Muscle layer of duodenum (tissue), 2 donors: ENCODE data around the gene FRYL.

ENCODE experiments used
- H3K27ac ChIP-seq: one replicate; pipeline ENCODE4 v1.7.0; 2013; ENCODE audit warnings: mild to moderate bottlenecking, low read length
- H3K27me3 ChIP-seq: one replicate; pipeline ENCODE4 v1.7.0; 2013; ENCODE audit warnings: low read depth, mild to moderate bottlenecking, control low read depth, low read length
- H3K36me3 ChIP-seq, 2 donors: one replicate each; pipeline ENCODE4 v1.7.0; 2013; ENCODE audit warnings: low read length in 2 of 2, control low read depth in 1 of 2, mild to moderate bottlenecking in 1 of 2; ENCODE audit not compliant: insufficient read depth in 2 of 2, control insufficient read depth in 1 of 2
- H3K4me1 ChIP-seq, 2 donors: one replicate each; pipeline ENCODE4 v1.7.0; 2013; ENCODE audit warnings: low read length in 2 of 2, mild to moderate bottlenecking in 2 of 2, control low read depth in 1 of 2, moderate library complexity in 1 of 2; ENCODE audit not compliant: insufficient read depth in 2 of 2, control insufficient read depth in 1 of 2
- H3K4me3 ChIP-seq, 2 donors: one replicate each; pipeline ENCODE4 v1.7.0; 2013; ENCODE audit warnings: low read length in 2 of 2, low read depth in 1 of 2, mild to moderate bottlenecking in 1 of 2
- H3K9me3 ChIP-seq, 2 donors: one replicate each; pipeline ENCODE4 v1.7.0; 2013; ENCODE audit warnings: low read length in 2 of 2, control low read depth in 1 of 2, mild to moderate bottlenecking in 1 of 2; ENCODE audit not compliant: control insufficient read depth in 1 of 2
- donor health status: healthy.

The FRYL gene

DNA sequence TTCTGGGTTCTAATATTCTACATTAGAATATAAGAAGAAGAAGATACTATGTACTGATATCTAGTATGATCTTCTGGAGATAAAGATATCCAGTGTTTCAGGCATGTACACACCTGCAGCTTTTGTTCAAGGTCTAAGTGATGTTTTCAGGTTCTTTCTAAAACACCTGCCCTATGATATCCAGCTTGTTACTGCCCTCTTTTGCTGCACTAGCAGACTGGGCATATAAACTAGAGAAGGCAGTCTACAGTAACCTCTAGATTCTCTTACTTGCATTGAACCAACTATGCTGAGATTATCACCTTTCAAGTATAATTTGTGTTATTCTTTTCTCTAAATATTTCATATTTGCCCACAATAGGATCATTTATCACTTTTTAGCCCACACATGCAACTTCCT is 1.9 kb upstream of the FRYL start:
- H3K27ac ChIP-seq: no peak overlapping the region
- peaks cover 8 to 20% of the 10 kb centered on the region in 2 donors for H3K4me1 ChIP-seq
- no peak overlapping the region for H3K4me3 ChIP-seq
- no peaks in the 10 kb centered on the region for H3K27me3 ChIP-seq
- H3K9me3 ChIP-seq: no peaks in the 10 kb centered on the region
- H3K36me3 ChIP-seq: peaks cover 0 to 6% of the 10 kb centered on the region in 2 donors

DNA sequence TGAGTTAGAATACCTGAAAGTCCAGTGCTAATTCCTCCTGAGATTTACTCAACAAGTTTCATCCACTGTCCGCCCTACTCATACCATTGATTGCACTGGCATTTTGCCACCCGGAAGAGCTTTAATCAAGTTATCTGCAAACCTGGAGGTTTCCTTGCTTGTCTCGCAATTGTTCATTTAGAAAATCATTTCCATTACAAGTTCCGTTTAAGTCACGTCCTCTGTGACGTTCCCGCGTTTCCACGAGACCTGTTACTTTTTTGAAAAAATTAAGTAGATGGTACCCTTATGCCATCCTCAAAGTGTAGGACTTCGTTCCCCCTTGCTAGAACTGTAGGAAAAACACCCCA is 761 bp upstream of the FRYL start:
- Histone ChIP-seq H3K27ac (peak overlapping the region; percentile 90), H3K9me3 (no peaks in the 10 kb centered on the region), H3K4me3 (peak overlapping the region; percentile 91 to 97), H3K27me3 (no peaks in the 10 kb centered on the region), H3K4me1 (peaks cover 13 to 31% of the 10 kb centered on the region in 2 donors), H3K36me3 (peaks cover 0 to 6% of the 10 kb centered on the region in 2 donors)

DNA sequence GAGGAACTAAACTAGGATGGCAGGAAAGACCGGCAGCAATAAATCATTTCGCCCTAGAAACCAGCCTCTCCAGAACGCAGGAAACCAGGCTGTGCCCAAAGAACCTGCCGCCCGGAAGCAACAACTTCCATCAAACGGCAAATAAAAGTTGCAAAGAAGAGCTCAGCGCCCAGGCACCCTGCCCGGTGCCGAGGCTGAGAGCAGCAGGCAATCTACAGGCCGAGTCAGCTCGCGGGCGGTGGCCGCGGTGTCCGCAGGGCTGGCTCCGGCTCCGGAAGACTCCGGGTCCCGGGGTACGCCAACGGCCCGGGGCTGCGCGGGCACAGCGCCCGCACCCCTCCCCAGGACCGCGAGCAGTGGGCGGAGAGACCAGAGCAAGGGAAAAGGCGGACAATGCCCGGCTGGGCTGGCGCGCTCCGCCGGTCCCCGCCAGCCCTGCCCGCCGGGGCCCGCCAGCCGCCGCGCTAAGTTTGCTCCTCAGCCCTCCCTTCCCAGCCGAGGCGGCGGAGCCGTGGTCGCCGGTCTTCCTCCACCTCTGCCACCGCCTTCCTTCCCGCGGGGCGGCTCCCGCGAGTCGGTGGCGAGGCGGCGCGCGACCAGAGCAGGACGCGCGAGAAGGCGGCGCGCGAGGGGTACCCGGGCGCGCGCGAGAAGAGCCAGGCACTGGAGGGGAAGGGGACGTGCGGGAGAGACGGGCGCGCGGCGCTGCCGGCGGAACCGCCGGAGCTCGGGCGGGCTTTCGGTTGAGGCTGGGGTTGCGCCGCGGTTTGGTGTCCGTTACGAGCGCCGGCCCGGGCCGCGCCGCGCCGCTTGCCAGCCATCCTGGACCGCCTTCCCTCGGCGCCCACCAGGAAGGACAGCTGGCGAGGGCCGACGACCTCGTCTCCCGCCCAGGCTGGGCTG is 733 bp downstream of the FRYL start:
- H3K27ac ChIP-seq: peak overlapping the region; percentile 90
- peak overlapping the region; percentile 94 to 97 for H3K4me3 ChIP-seq
- no peaks in the 10 kb centered on the region for H3K9me3 ChIP-seq
- peaks cover 0 to 6% of the 10 kb centered on the region in 2 donors for H3K36me3 ChIP-seq
- H3K4me1 ChIP-seq: peaks cover 13 to 44% of the 10 kb centered on the region in 2 donors
- H3K27me3 ChIP-seq: no peaks in the 10 kb centered on the region

DNA sequence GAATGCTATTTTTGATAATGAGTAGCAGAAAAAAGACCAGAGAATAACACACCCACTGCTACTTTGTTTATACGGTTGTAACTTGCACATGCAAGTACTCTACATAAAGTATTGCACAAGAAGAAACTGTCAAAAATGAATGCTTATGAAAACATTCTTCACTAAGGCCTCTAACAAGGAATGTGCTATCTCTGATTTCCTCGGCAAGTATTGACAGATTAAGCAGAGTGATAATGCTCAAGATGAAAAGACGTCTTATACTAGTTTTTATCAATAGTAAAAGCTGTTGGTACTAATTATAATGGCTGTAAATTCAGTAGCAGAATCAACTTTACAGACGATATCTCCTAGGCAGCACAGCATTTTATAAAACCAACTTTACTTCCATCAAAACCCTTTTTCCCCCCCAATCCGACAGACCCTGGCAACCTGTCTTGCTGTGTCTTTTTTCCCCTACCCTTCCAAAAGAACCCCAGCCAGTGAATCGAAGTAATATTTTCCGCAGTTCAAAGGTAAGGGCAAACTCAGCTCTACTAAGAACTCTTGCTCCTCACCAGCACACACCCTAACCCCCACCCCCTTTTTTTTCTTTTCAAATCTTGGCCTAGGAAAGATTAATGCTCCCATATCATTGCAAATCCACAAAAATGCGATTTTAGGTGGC is 1.5 kb downstream of the FRYL start:
- peaks cover 0 to 6% of the 10 kb centered on the region in 2 donors for H3K36me3 ChIP-seq
- peak overlapping the region; percentile 94 to 97 for H3K4me3 ChIP-seq
- peak overlapping the region; percentile 90 for H3K27ac ChIP-seq
- H3K9me3 ChIP-seq: no peaks in the 10 kb centered on the region
- H3K27me3 ChIP-seq: no peaks in the 10 kb centered on the region
- peaks cover 13 to 47% of the 10 kb centered on the region in 2 donors for H3K4me1 ChIP-seq

DNA sequence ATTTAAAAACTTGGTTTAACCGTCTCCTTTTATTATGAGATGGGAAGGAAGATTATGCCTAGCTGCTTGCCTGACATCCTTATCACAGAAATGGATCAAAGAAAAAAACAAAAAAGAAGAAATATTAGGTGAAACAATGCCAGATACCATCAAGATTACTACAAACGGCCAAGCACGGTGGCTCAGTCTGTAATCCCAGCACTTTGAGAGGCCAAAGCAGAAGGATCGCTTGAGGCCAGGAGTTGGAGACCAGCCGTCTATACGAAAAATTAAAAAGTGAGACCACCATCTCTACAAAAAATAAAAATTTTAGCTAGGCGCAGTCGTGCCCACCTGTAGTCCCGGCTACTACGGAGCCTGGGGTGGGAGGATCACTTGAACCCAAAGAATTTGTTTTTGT is 2.3 kb downstream of the FRYL start:
- Histone ChIP-seq H3K36me3 (peaks cover 0 to 6% of the 10 kb centered on the region in 2 donors), H3K9me3 (no peaks in the 10 kb centered on the region), H3K4me1 (peaks cover 13 to 53% of the 10 kb centered on the region in 2 donors), H3K27ac (peak overlapping the region; percentile 90), H3K27me3 (no peaks in the 10 kb centered on the region), H3K4me3 (peak overlapping the region; percentile 94 to 97)

DNA sequence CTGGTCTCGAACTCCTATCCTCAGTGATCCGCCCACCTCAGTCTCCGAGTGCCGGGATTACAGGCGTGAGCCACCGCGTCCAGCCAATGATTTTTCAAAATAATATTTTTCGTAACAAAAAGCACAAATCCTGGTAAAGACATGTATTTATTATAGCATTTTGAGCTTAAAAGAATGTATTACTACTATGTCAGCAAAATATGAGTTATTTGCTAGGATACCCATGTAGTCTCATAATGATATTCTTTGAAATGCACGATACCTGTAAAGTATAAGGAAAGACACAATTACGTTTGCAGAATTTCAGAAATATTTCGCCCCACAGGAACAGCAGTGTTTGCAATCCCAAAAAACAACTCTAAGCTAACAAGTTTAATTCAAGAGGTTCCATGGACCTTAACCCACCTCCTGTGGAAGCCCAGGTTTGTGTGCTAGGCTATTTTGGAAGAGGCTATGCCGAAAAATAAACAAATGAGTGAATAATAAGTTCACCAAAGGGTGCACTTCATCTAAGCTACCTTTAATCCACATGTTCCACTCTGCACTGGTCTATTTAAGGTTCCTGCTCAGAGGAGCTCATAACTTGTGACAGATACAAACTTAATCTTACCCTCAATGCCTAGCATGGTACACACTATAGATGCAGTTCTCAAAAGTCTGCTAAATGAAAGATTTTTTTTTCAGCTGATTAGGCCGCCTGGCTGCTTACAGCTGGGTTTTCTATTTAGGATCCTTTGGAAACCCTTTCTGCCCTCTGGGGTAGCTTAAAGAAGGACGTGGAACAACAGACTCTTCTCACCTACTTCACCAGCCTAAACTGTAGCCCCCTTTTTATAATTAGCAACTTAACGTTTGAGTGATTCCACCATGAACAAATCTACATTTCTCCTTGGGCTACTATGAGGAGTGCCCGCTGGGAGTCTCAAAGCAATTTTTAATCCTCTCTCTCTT is 5.0 kb downstream of the FRYL start:
- H3K4me1 ChIP-seq: peaks cover 14 to 48% of the 10 kb centered on the region in 2 donors
- no peak overlapping the region for H3K4me3 ChIP-seq
- no peaks in the 10 kb centered on the region for H3K27me3 ChIP-seq
- H3K27ac ChIP-seq: no peak overlapping the region
- peaks cover 0 to 6% of the 10 kb centered on the region in 2 donors for H3K36me3 ChIP-seq
- H3K9me3 ChIP-seq: no peaks in the 10 kb centered on the region

DNA sequence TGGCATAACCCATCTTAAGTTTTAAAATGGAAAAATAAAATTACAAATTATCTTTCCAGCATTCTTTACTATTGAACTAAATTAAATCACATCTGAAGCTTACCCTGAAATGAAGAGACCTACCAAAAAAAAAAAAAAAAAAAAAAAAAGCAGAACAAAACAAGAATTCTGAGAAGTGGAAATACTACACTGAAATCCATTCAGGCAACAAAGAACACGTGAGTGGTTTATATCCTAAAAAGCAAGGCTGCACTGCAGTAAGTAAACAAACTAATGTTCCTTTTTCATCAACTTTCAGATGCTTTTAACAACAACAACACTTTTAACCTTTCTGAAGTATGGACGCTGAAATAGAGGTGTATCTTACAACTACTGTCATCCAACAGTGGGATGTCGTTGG is 7.5 kb downstream of the FRYL start:
- peaks cover 14 to 39% of the 10 kb centered on the region in 2 donors for H3K4me1 ChIP-seq
- no peaks in the 10 kb centered on the region for H3K27me3 ChIP-seq
- no peaks in the 10 kb centered on the region for H3K36me3 ChIP-seq
- no peaks in the 10 kb centered on the region for H3K9me3 ChIP-seq
- peak overlapping the region; percentile 27 for H3K27ac ChIP-seq
- H3K4me3 ChIP-seq: no peak overlapping the region

DNA sequence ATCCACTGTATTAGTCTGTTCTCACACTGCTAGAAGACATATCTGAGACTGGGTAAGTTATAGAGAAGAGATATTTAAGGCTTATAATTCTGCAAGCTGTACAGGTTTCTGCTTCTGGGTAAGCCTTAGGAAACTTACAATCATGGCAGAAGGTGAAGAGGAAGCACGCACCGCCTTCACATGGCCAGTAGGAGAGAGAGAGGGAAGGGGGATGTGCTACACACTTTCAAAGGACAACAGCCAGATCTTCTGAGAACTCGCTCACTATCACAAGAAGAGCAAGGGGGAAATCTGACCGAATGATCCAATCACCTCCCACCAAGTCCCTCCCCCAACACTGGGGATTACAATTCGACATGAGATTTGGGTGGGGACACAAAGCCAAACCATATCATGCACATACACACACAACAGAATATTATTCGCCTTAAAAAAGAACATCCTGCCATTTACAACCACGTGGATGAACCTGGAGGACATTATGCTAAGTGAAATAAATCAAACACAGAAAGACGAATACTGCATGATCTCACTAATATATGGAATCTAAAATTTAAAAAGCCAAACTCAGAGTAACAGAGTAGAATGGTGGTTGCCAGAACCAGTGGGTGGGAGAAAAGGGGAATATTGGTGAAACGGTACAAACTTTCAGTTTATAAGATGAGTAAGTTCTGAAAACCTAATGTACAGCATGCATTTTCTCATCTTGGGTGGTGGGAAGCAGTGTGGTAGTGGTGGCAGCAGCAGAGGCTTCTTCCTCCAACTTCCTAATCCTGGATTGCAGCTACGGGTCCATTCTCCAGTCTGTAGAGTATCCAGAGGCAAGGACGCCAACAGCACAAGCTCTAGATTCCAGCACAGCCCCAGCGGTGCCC is 12.8 kb downstream of the FRYL start:
- Histone ChIP-seq H3K36me3 (no peaks in the 10 kb centered on the region), H3K27me3 (no peaks in the 10 kb centered on the region), H3K9me3 (no peaks in the 10 kb centered on the region), H3K4me1 (peaks cover 0 to 5% of the 10 kb centered on the region in 2 donors), H3K4me3 (no peak overlapping the region), H3K27ac (no peak overlapping the region)

DNA sequence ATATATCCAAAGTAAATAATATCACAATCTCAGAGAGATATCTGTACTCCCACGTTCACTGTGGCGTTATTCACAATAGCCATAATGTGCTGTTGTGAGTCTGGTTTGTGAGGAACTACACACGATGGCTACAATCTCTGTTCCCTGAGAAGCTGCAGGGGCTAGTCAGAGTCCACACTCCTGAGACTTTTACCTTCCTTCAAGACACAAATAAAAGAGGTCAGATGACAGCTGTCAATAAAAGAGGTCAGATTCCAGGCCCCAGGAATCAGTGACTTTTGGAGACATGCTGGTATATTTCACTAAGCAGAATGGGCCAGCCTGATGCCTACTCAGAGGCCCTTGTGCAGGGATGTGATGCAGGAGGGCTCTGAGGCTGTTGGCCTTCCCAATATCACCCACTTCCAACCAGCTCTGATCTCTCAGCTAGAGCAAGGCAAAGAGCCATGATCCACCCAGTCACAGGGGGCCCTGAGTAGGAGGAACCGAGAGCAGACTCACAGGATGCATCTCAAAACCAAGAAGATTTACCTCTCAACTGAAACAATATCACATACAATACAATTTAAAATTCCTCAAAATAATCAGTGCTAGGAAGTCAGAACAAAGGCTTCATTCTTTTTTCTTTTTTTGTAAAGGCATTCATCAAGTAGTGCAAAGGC is 13.8 kb downstream of the FRYL start:
- Histone ChIP-seq H3K27ac (no peak overlapping the region), H3K36me3 (no peaks in the 10 kb centered on the region), H3K9me3 (no peaks in the 10 kb centered on the region), H3K4me3 (no peak overlapping the region), H3K4me1 (peaks cover 0 to 5% of the 10 kb centered on the region in 2 donors), H3K27me3 (no peaks in the 10 kb centered on the region)

DNA sequence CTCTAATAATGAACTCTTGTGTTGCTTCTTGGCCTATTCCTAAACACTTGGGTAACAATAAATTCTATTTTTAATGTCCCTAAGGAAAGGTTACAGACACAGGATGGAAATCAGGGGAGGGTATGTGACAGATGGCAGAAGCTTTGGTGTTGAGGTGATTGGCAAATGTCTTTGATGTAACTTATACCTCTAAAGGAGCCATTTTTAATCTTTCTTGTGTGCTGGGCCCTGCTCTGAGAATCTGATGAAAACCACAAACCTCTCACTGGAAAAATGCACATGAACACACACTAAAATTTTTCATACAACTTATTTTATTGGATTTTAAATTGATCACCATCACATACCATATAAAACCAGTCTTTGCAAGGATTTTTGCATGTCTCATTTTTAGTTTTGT is 17.7 kb downstream of the FRYL start:
- Histone ChIP-seq H3K27ac (no peak overlapping the region), H3K9me3 (no peaks in the 10 kb centered on the region), H3K27me3 (no peaks in the 10 kb centered on the region), H3K4me1 (peaks cover 0 to 8% of the 10 kb centered on the region in 2 donors), H3K4me3 (no peak overlapping the region), H3K36me3 (no peaks in the 10 kb centered on the region)
